NK-92 (cell line): Measurements from ENCODE around the gene CAMK1.

ENCODE experiments used
- DNase-seq: peaks from one replicate; lab custom pipeline; 2025; ENCODE audit not compliant: unreplicated experiment; lab: John Stamatoyannopoulos, UW

The CAMK1 gene

GRCh38 chr3:9713142-9713541 is 56.6 kb downstream of the CAMK1 start:
- DNase-seq: no peak

GRCh38 chr3:9712415-9712814 is 57.3 kb downstream of the CAMK1 start:
- DNase-seq: no peak

GRCh38 chr3:9710174-9710739 is 59.5 kb downstream of the CAMK1 start:
- DNase-seq: no peak
